ENCODE data around the gene ZNF546. TPM values are rescaled to one million over a fixed set of nuclear protein-coding genes. Genes with fewer than 3 reads are reported as not detected.

The ZNF546 gene
- total and polyA plus RNA-seq, 2 donors (not counting 3 experiments of a cell fraction or from before 2014, with no cell fraction given): 1.0 to 4.3 TPM

- dilution Hi-C loops (cut with MboI; ENCODE audit: extremely low pct_ligation_motif_present, low sequenced_read_pairs): no loop called here
Observed at GRCh38 chr19:39970425-39970674, 26.5 kb upstream of the ZNF546 start.

More at GRCh38 chr19:39970425-39970674, 26.5 kb upstream of the ZNF546 start:
- Histone ChIP-seq H3K9me3 (replicated peaks; ENCODE audit: control insufficient read depth, insufficient read depth, low read length) (no peaks in the 10 kb centered on the region), H3K9ac (replicated peaks; ENCODE audit: extremely low read depth, insufficient read depth, low read length) (peak overlapping the region; percentile 67), H3K27ac (ENCODE audit: insufficient read depth, low read depth, low read length) (peak overlapping the region; percentile 41), H3K9me1 (replicated peaks; ENCODE audit: control insufficient read depth, extremely low read depth, insufficient read depth, low read length) (no peaks in the 10 kb centered on the region), H3K27me3 (ENCODE audit: control insufficient read depth in 2 of 2, insufficient read depth in 2 of 2, low read length in 2 of 2) (no peaks in the 10 kb centered on the region), H3K4me1 (ENCODE audit: control insufficient read depth, extremely low read depth, insufficient read depth, low read length) (peaks cover 13% of the 10 kb centered on the region), H3K4me2 (ENCODE audit: insufficient read depth, low read length) (peak overlapping the region; percentile 93), H3K4me3 (replicated peaks in 1 of 3; ENCODE audit: insufficient read depth in 1 of 3, low read depth in 1 of 3, low read length in 3 of 3) (peak overlapping the region; percentile 46 to 74 (median 70)), H3K36me3 (ENCODE audit: control insufficient read depth in 2 of 2, extremely low read depth in 1 of 2, insufficient read depth in 2 of 2, low read length in 2 of 2) (peaks cover 6 to 15% of the 10 kb centered on the region in 2 experiments), H3K79me2 (ENCODE audit: control insufficient read depth, insufficient read depth, low read length) (peaks cover 17% of the 10 kb centered on the region), H4K20me1 (replicated peaks; ENCODE audit: control insufficient read depth, extremely low read depth, insufficient read depth, low read length) (no peaks in the 10 kb centered on the region), H2AFZ (ENCODE audit: low read depth, low read length) (peak overlapping the region; percentile 75)
- TSS peak; percentile 87 for BruUV-seq (replicated peaks)
- POLR2A ChIA-PET: interaction anchor here (0.8 to 1.2 kb wide), 4 partner anchors 26 to 174 kb away, joined by 3 to 5 read pairs (median 4); partner anchors contain the start of genes ZNF546 and ZNF780A
- TF ChIP-seq GATA2 (IDR thresholded peaks at IDR 0.05; ENCODE audit: insufficient read depth, insufficient read length, low read depth, low read length) (no peak), MAX (IDR thresholded peaks at IDR 0.05; ENCODE audit: insufficient read depth, insufficient read length) (no peak), EZH2 (IDR thresholded peaks at IDR 0.05; ENCODE audit: borderline replicate concordance, low read depth, low read length, severe bottlenecking) (no peak), POLR2A (IDR thresholded peaks at IDR 0.05; ENCODE audit: low read depth, low read length) (no peak), POLR2AphosphoS5 (IDR thresholded peaks at IDR 0.05; ENCODE audit: insufficient read depth, low read depth, low read length) (no peak), FOS (IDR thresholded peaks at IDR 0.05; ENCODE audit: borderline replicate concordance, insufficient read depth, low read length) (no peak), JUN (IDR thresholded peaks at IDR 0.05; ENCODE audit: borderline replicate concordance, insufficient read depth, insufficient read length, low read depth) (no peak), MYC (IDR thresholded peaks at IDR 0.05; ENCODE audit: low read depth, low read length) (no peak)
- TF ChIP-seq, protein P1, sequence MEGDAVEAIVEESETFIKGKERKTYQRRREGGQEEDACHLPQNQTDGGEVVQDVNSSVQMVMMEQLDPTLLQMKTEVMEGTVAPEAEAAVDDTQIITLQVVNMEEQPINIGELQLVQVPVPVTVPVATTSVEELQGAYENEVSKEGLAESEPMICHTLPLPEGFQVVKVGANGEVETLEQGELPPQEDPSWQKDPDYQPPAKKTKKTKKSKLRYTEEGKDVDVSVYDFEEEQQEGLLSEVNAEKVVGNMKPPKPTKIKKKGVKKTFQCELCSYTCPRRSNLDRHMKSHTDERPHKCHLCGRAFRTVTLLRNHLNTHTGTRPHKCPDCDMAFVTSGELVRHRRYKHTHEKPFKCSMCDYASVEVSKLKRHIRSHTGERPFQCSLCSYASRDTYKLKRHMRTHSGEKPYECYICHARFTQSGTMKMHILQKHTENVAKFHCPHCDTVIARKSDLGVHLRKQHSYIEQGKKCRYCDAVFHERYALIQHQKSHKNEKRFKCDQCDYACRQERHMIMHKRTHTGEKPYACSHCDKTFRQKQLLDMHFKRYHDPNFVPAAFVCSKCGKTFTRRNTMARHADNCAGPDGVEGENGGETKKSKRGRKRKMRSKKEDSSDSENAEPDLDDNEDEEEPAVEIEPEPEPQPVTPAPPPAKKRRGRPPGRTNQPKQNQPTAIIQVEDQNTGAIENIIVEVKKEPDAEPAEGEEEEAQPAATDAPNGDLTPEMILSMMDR (IDR thresholded peaks at IDR 0.05; ENCODE audit: extremely low read depth in 1 of 2, insufficient read depth in 1 of 2, low read depth in 1 of 2, low read length in 2 of 2): no peak
- DNase-seq (ENCODE audit: low read depth, low spot score): no peak
- FAIRE-seq: no peak
- intact Hi-C loops (cut with micrococcal nuclease): loop anchor here (1.0 to 5.0 kb wide), 2 partner anchors 73 to 177 kb away; no protein-coding TSS in a partner anchor
- CTCF ChIA-PET: interaction anchor here (0.6 to 3.2 kb wide), 31 partner anchors 9 to 665 kb away, joined by 3 to 43 read pairs (median 5); partner anchors contain the start of genes DYRK1B, FBL, ZNF546 and ZNF780A

Data from endothelial cell of umbilical vein (primary cell).